GM12878 (cell line): Measurements from ENCODE around the gene FGD3. TPM values are rescaled to one million over a fixed set of nuclear protein-coding genes. Genes with fewer than 3 reads are reported as not detected.

Experiments
- CHD4 ChIP-seq: fragments of 200-600 bp; sonication (generic); IDR thresholded peaks from 2 replicates; pipeline ENCODE4 v1.6.1; 2016; ENCODE audit warnings: mild to moderate bottlenecking
- EED ChIP-seq: sonication (generic); IDR thresholded peaks from 2 replicates; pipeline ENCODE4 v1.6.1; 2016; ENCODE audit warnings: antibody characterized with exemption, low read depth
- EZH2 ChIP-seq: IDR thresholded peaks from 2 replicates; pipeline ENCODE4 v1.6.1; 2012; ENCODE audit warnings: low read depth, mild to moderate bottlenecking, control low read depth, inconsistent platforms, low read length, borderline replicate concordance; ENCODE audit not compliant: control insufficient read depth
- FOXM1 ChIP-seq: IDR thresholded peaks from 2 replicates; pipeline ENCODE4 v1.6.1; 2012; ENCODE audit warnings: low read depth, mild to moderate bottlenecking, inconsistent platforms, low read length, moderate library complexity
- HDAC2 ChIP-seq: fragments of 200-600 bp; sonication (generic); IDR thresholded peaks from 2 replicates; pipeline ENCODE4 v1.6.1; 2017
- IRF4 ChIP-seq: IDR thresholded peaks from 2 replicates; pipeline ENCODE4 v1.6.1; 2011; ENCODE audit warnings: low read depth, low read length
- MEF2A ChIP-seq: IDR thresholded peaks from 2 replicates; pipeline ENCODE4 v1.6.1; 2011; ENCODE audit warnings: low read depth, mild to moderate bottlenecking, low read length, moderate library complexity; ENCODE audit not compliant: insufficient read depth
- MLLT1 ChIP-seq: fragments of 450-650 bp; IDR thresholded peaks from 2 replicates; pipeline ENCODE4 v1.6.1; 2016; ENCODE audit warnings: mild to moderate bottlenecking
- NBN ChIP-seq: fragments of 450-650 bp; IDR thresholded peaks from 2 replicates; pipeline ENCODE4 v1.6.1; 2016
- RAD21 ChIP-seq: IDR thresholded peaks from 2 replicates; pipeline ENCODE4 v1.6.1; 2011; ENCODE audit warnings: mild to moderate bottlenecking, low read depth, low read length, moderate library complexity; ENCODE audit not compliant: insufficient read depth
- RELB ChIP-seq: fragments of 450-650 bp; IDR thresholded peaks from 2 replicates; pipeline ENCODE4 v1.6.1; 2017; ENCODE audit warnings: low read depth, mild to moderate bottlenecking, moderate library complexity
- SMARCA5 ChIP-seq: fragments of 450-650 bp; IDR thresholded peaks from 2 replicates; pipeline ENCODE4 v1.6.1; 2017; ENCODE audit warnings: mild to moderate bottlenecking
- SMC3 ChIP-seq: IDR thresholded peaks from 2 replicates; pipeline ENCODE4 v1.6.1; 2011; ENCODE audit warnings: low read length, improper control_type of control experiment, borderline replicate concordance
- SP1 ChIP-seq: IDR thresholded peaks from one replicate; pipeline ENCODE4 v1.6.1; 2011; ENCODE audit warnings: low read depth, low read length
- SUPT20H ChIP-seq: IDR thresholded peaks from 2 replicates; pipeline ENCODE4 v1.6.1; 2011; ENCODE audit warnings: low read depth, mild to moderate bottlenecking, low read length, moderate library complexity, borderline replicate concordance; ENCODE audit not compliant: control insufficient read depth
- ZBTB11 ChIP-seq: fragments of 450-650 bp; formaldehyde crosslinking; IDR thresholded peaks from 2 replicates; pipeline ENCODE4 v1.5.0; 2022; ENCODE audit warnings: mild to moderate bottlenecking, missing genetic modification characterization
- ZBTB4 ChIP-seq: fragments of 450-650 bp; formaldehyde crosslinking; IDR thresholded peaks from 2 replicates; pipeline ENCODE4 v1.4.0; 2022; ENCODE audit warnings: mild to moderate bottlenecking, moderate library complexity
- ZNF207 ChIP-seq: fragments of 450-650 bp; IDR thresholded peaks from 2 replicates; pipeline ENCODE4 v1.6.1; 2014; ENCODE audit warnings: antibody characterized with exemption, mild to moderate bottlenecking, borderline replicate concordance
- ZZZ3 ChIP-seq: IDR thresholded peaks from 2 replicates; pipeline ENCODE4 v1.6.1; 2011; ENCODE audit warnings: low read depth; ENCODE audit not compliant: control insufficient read depth, insufficient read length
- polyA plus RNA-seq, 11 experiments: library from polyadenylated mRNA; depleted of rRNA in 4 of 11; unstranded in 6 of 11; stranded (reverse) in 5 of 11; fragments of >200 nt; fragmentation: Nextera tagmentation in 4 of 11; fragmentation: Illumina TruSeq in 1 of 11; extraction: Ambion mirVana in 4 of 11; extraction: Trizol in 1 of 11; gene quantifications; 1 replicate in 1 of 11; 2 replicates in 10 of 11; pipeline versions ENCODE4 v1.2.1 to v1.2.3, GENCODE V29; 2011 to 2016; ENCODE audit warnings: inconsistent platforms in 2 of 11, missing spikeins in 2 of 11, low read depth in 1 of 11
- total RNA-seq, 4 experiments: library from RNA; depleted of rRNA in 3 of 4; stranded (reverse); fragments of >200 nt in 3 of 4; fragmentation: Illumina TruSeq in 1 of 4; extraction: Trizol in 1 of 4; gene quantifications; 2 replicates each; pipeline versions ENCODE4 v1.2.1 to v1.2.3, GENCODE V29; 2013 to 2021
- TF ChIP-seq, protein P1 (sequence below): IDR thresholded peaks from 2 replicates; pipeline ENCODE4 v1.6.1; 2011; ENCODE audit warnings: mild to moderate bottlenecking, low read depth, low read length, moderate library complexity; ENCODE audit not compliant: insufficient replicate concordance

FGD3 gene
- total and polyA plus RNA-seq, 10 of the 15 experiments (the other 5 are each of a cell fraction or from before 2014, with no cell fraction given): 0.26 to 18.1 (median 12.4) TPM

DNA sequence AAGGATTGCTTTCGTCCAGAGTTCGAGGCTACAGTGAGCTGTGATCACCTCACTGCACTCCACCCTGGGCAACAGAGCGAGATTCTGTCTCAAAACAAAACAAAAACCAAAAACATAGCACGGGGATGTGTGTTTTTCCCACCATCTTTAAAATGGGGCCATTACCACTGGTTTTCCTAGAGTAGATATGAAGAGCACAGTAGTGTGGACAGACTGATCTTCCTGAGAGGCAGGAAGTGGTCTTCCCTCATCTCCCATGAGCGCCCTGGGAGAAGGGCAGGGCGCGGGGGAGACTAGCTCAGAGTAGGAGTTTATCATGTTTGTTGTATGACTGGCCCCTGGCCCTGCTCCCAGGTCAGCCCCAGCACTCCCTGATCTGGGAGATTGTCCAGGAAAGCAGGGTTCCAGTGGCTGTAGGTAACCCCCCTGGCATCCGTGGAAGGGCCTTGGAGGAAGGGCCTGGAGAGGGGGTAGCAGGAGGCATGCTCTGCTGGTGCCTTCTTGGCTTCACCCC is 113.5 kb downstream of the FGD3 start (continued):
- no peak for TF ChIP-seq ZBTB4 (CRISPR knock-in tag)
- no peak for TF ChIP-seq ZZZ3
- no peak for TF ChIP-seq ZBTB11 (CRISPR knock-in tag)
- TF ChIP-seq HDAC2: no peak
- TF ChIP-seq SMC3: no peak
- no peak for TF ChIP-seq ZNF207
- no peak for TF ChIP-seq FOXM1
- no peak for TF ChIP-seq EZH2
- no peak for TF ChIP-seq SP1
- TF ChIP-seq, protein P1, sequence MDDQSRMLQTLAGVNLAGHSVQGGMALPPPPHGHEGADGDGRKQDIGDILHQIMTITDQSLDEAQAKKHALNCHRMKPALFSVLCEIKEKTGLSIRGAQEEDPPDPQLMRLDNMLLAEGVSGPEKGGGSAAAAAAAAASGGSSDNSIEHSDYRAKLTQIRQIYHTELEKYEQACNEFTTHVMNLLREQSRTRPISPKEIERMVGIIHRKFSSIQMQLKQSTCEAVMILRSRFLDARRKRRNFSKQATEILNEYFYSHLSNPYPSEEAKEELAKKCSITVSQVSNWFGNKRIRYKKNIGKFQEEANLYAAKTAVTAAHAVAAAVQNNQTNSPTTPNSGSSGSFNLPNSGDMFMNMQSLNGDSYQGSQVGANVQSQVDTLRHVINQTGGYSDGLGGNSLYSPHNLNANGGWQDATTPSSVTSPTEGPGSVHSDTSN: no peak
- peak; percentile 66; the same call in 1 of the 2 replicates for TF ChIP-seq MLLT1
- TF ChIP-seq CHD4: no peak; the same call in 1 of the 2 replicates
- no peak for TF ChIP-seq MEF2A
- no peak for TF ChIP-seq SUPT20H
- 0 out of 2 replicates have a peak, but pooled peaks have one; percentile 37 for TF ChIP-seq NBN
- TF ChIP-seq EED: peak; percentile 16; the same call in 1 of the 2 replicates
- TF ChIP-seq SMARCA5: no peak
- TF ChIP-seq RAD21: no peak
- TF ChIP-seq RELB: 0 out of 2 replicates have a peak, but pooled peaks have one; percentile 36
- TF ChIP-seq IRF4: no peak
